DMS 273 treated with DMSO at 0.1 percent for 48 hours (cell line): Measurements from ENCODE around the gene RAB8A.

Experiments used
- DNase-seq: peaks from one replicate; lab custom pipeline; 2025; lab: John Stamatoyannopoulos, UW

Gene RAB8A

DNA sequence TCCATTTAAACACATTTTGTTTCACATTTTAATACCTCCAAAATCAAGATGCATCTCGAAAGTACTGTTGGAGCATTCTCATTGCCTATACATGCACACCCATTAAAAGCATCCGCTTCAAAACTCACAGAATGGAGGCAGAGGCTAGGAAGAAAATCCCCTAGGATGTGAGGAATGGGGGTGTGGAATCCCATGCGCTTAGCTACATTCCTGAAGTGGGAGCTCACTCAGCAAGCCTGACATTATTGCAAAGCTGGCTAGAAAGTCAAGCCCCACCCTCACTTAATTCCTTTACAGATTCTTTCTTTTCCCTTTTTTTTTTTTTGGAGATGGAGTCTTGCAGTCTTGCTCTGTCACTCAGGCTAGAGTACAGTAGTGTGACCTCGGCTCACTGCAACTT is 68.9 kb downstream of the RAB8A start:
- no peak for DNase-seq
